HG02610 (cell line): ENCODE data around the gene SMLR1.

Source experiments
- ATAC-seq: cut with Tn5 transposase; IDR thresholded peaks from one replicate; pipeline ENCODE4 v1.9.1; 2021; ENCODE audit warnings: mild to moderate bottlenecking, moderate library complexity; ENCODE audit not compliant: unreplicated experiment

Gene SMLR1

GRCh38 chr6:130824978-130825694, 2.1 kb upstream of the SMLR1 start:
- ATAC-seq, result no peak

DNA sequence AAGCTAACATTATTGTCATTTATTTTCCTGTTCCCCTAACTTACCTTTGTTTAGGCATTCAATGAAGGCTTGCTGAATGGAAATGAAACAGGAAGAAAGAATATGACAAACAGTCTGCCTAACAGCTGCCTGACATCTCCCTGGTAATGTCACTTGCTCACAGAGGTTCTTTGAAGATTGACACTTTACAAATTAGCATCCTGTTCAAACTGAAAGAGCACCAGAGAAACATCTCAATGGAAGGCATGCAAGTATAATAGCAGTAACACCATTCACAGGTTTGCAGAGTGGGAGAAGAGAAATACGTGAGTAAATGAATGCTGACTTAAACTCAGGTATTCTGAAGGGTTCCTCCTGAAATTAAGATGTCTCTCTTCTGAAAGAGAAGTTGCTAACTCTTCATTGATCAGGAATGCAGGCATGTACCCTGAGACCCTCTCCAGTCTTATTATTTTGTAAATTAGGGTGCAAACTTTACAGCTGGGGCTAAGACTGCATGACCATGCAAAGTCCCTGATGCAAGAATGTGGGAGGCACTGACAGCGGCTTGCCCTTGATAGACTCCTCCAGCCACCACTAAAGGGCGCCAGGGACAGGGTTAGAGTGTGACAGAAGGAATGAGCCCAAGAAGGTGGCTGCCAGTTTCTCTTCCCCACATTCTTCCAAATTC, 1.3 kb upstream of the SMLR1 start:
- ATAC-seq, result no peak

GRCh38 chr6:130826442-130827246, 562 bp upstream of the SMLR1 start:
- ATAC-seq, result no peak

DNA sequence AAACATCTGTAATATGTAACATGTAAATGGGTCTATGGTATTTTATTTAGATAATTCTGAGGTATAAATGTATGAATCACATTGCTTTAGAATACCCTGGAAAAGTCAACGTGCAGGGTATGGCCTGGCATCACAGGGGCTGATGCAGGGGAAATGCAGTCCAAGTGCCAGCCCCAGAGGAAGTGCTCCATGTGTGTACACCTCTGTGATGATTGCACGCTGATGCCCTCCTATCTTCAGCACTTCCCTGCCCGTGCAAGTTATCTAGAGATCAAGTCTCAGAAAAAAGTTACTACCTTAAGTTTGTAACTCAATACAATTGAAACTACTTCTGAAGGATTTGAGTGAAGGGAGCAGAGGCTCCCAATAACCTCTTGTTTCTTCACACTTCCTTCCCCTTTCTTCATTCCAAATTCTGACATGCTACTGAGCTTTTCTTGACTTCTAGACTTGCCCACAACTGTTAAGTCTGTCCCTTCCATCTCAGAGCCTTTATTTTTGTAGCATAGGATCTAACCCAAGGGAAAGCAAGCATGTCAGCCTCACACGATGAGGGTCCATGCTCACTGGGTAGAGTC, 2.2 kb downstream of the SMLR1 start:
- no peak for ATAC-seq

GRCh38 chr6:130831607-130832006, 4.4 kb downstream of the SMLR1 start:
- ATAC-seq, result no peak

- no peak for ATAC-seq
Observed at GRCh38 chr6:130833569-130833968, 6.4 kb downstream of the SMLR1 start.

DNA sequence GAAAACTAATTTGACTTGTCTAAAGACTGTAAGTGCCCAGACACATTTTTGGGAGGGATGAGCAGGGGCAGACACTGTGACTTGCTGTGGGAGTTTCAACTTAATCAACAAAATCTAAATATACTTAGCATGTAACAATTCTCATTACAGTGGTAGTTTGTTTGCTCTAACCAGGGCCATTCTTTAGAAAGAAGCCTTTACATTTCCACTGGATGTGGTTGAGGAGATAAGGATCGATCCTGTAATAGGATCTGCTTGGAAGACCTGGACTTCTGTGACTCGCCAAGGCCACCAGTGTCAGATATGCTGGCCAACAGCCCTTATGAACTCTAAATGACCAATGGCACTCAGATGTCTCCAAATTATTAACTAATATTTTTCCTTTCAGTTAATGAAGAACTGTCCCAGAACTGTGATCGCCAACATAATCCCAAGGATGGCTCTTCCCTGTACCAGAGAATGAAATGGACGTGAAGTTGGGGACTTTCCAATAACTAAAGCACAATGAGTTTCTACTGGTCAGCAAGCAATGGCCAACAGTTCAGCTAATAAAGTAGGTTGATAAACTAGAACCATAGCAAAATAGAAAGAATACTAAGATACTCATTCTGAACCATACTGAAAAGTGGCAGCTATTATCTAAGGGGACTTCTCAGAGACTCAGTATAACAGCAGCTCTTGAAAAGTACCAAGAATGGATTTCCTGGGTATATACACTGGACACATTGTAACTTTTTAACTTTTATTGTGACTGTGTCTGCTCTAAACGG, 7.5 kb downstream of the SMLR1 start:
- no peak for ATAC-seq

- ATAC-seq, result no peak
Observed at GRCh38 chr6:130836055-130836640, 8.9 kb downstream of the SMLR1 start.

GRCh38 chr6:130837067-130837466, 9.9 kb downstream of the SMLR1 start:
- ATAC-seq, result no peak

DNA sequence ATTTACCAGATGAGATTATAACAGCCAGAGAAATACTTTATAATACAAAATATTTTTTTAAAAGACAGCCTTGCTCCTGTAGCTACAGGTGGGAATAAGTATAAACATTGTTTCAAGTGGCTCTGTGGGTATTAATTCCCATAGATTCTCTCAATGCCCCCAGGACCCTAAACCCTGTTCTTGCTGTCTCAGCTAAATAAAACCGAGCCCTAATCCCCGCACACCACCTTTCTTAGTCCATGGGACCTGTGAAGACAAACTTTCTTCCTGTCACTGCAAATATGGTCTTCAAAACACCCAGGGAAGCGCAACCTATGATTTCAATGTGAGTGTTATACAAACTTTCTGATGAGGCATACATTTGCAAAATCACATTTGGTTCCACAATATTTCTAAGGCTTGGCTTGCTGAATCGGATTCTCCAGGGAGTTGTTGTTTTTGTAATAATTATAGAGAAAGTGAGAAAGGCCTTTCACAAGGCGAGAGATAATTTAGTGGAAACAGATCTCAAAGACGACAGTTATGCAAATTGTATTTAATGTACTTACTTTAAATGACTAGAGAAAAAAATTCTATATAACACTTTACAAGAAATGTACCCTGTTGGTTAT, 11.1 kb downstream of the SMLR1 start:
- no peak for ATAC-seq

DNA sequence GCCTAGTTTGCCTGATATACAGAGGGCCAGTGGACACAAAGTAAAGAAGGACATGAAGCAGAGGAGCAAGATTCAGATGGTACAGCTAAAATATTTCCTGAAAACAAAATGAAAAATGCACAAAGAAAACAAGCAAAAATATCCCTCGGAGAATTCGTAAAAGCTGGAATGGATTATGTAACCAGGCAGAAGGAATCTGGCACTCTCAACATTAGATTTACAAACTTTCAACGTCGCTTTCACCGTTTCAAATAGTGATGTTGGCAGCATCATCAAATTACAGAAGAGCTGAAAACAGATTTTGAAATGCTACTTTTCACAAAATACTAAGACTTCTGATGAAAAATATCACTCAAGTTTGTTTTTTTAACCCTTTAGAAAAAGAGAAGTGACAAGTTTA, 11.7 kb downstream of the SMLR1 start:
- ATAC-seq, result no peak

DNA sequence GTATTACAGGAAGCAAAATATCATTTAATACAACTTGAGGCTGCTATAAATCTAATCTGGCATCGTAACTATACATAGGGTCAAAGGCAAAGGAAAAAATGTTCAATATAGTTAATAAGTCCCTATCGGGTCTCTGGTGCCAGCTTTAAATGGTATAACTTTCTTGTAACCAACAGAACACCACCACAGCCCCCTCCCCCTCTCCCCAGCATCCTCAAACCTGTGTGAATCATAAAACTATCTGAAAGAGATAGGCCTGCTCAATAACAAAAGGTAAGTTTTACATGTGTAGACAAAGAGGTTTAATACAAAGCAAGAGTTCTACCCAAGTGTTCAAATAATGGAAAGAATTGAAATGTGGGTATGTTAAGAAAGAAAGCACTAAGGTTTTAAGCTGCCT, 12.2 kb downstream of the SMLR1 start:
- no peak for ATAC-seq

DNA sequence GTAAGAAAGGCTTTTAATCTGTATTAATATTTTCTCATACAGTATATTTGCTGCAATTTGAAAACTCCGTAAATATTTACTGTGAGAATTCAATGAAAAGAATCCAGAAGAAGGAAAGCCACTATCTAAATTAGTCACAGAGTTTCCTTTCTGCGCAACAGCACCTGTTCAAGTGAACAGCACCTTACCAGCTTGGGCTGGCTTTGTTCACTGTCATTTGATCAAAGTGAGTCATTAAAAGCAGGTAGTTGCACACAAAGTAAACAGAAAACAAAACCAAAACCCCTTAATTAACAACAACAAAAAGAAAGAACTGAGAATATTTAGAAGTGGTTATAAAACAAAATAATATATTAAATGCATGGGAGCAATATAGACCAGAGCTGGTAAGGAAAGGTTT, 12.8 kb downstream of the SMLR1 start:
- ATAC-seq, result no peak

GRCh38 chr6:130841128-130841728, 14.0 kb downstream of the SMLR1 start:
- no peak for ATAC-seq

- peak; percentile 65 for ATAC-seq
Observed at GRCh38 chr6:130843575-130844320, 16.5 kb downstream of the SMLR1 start.

GRCh38 chr6:130846501-130846900, 19.3 kb downstream of the SMLR1 start:
- no peak for ATAC-seq

GRCh38 chr6:130847001-130847910, 20.1 kb downstream of the SMLR1 start:
- ATAC-seq, result no peak

- ATAC-seq, result peak; percentile 86
Observed at GRCh38 chr6:130848945-130849344, 21.7 kb downstream of the SMLR1 start.
